ENCODE measurements around the gene UCKL1.

Gene UCKL1

DNA sequence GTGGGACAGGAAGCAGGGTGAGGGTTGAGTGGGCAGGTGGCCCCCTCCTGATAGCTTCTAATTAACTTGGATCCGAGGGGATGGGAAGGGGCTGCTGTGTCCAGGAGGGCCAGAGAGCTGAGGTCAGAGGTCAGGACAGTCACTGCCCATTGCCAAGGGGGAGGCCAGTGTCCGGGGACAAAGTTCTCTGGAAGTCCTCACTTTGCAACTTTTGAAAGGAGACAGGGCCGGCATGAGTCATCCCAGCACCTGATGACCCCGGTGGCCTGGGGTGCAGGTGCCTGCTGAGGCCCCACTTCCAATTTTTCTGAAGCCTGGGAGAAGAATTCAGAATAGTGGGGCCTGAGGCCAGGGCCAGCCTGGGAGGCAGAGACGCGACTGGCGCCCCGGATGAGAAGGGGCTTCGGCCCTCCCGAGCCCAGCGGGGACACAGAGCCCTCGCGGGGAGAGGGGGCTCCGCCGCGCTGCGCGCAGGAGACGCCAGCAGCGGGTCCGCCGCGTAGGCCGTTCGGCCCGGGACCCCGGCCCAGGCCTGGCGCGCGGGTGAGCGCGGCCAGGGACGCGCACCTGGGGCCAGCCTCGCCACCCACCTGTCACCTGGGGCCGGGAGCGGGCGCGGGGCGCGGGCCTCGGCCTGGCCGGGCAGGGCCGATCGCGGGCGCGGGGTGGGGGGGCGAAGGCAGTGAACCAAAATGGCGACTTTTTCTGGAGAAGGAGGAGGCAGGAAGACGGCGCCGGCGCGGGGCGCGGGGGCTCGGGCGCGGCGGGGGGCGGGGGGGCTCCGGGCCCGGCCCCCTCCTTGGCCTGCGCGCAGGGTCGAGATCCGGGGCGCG is 12.9 kb upstream of the UCKL1 start:
- H3K4me3 ChIP-seq (ENCODE audit: low read depth, low read length), result peak overlapping the region; percentile 65
- H3K4me2 ChIP-seq (ENCODE audit: low read length), result peak overlapping the region; percentile 93
- no peaks in the 10 kb centered on the region for H3K9me3 ChIP-seq (ENCODE audit: control insufficient read depth, low read length)
- peaks cover 7% of the 10 kb centered on the region for H3K36me3 ChIP-seq (ENCODE audit: control insufficient read depth, insufficient read depth, low read length)
- no peaks in the 10 kb centered on the region for H3K79me2 ChIP-seq
- peak overlapping the region; percentile 18 for H3K27ac ChIP-seq
- H3K4me1 ChIP-seq, result peaks cover 6% of the 10 kb centered on the region
- H3K9ac ChIP-seq, result peak overlapping the region; percentile 49
- H2AFZ ChIP-seq, result peak overlapping the region; percentile 27
- H3K27me3 ChIP-seq (ENCODE audit: control insufficient read depth, insufficient read depth, low read length), result no peaks in the 10 kb centered on the region
- TF ChIP-seq, protein P1, sequence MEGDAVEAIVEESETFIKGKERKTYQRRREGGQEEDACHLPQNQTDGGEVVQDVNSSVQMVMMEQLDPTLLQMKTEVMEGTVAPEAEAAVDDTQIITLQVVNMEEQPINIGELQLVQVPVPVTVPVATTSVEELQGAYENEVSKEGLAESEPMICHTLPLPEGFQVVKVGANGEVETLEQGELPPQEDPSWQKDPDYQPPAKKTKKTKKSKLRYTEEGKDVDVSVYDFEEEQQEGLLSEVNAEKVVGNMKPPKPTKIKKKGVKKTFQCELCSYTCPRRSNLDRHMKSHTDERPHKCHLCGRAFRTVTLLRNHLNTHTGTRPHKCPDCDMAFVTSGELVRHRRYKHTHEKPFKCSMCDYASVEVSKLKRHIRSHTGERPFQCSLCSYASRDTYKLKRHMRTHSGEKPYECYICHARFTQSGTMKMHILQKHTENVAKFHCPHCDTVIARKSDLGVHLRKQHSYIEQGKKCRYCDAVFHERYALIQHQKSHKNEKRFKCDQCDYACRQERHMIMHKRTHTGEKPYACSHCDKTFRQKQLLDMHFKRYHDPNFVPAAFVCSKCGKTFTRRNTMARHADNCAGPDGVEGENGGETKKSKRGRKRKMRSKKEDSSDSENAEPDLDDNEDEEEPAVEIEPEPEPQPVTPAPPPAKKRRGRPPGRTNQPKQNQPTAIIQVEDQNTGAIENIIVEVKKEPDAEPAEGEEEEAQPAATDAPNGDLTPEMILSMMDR (IDR thresholded peaks at IDR 0.05), result no peak

DNA sequence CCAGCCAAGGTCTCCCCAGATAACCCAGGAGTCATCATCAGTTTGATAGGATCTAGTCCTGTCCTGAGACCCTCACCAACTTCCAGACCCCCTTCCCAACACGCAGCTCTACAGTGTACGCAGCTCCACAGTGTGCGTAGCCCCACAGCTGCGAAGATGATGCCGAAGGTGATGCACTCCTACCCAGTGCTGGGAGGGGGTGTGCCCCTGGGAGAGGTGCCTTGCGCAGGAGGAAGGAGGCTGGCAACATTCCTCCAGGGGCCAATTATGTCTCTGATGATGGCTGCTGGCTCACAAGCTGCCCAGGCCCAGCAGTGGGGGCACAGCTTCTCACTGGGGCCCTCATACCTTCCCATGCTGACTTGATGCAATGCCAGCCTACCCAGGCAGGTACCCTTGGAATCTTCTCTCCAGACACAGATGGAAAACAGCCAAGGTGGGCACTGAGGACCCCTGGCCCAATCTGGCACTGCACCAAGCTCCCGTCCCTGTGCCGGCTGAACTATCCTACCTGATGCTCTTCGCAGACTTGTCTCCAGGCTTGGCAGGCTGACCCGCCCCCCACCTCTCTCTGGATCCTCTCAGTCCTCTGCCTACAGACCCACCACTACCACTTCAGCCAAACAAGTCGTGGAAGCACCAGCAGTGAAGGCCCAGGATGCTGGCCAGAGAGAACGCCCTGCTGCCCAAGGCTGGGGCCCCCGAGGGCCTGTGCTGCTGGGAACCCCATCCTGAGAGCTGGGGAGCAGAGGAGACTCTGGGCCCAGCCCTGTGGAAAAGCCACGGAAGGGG is 12.1 kb upstream of the UCKL1 start:
- peak overlapping the region; percentile 65 for H3K4me3 ChIP-seq (ENCODE audit: low read depth, low read length)
- H3K27me3 ChIP-seq (ENCODE audit: control insufficient read depth, insufficient read depth, low read length), result no peaks in the 10 kb centered on the region
- H3K4me2 ChIP-seq (ENCODE audit: low read length), result peak overlapping the region; percentile 93
- H3K4me1 ChIP-seq, result peaks cover 6% of the 10 kb centered on the region
- TF ChIP-seq, protein P1 (IDR thresholded peaks at IDR 0.05), result no peak
- no peaks in the 10 kb centered on the region for H3K79me2 ChIP-seq
- peak overlapping the region; percentile 18 for H3K27ac ChIP-seq
- H3K36me3 ChIP-seq (ENCODE audit: control insufficient read depth, insufficient read depth, low read length), result peaks cover 7% of the 10 kb centered on the region
- no peak overlapping the region for H2AFZ ChIP-seq
- no peak overlapping the region for H3K9ac ChIP-seq
- H3K9me3 ChIP-seq (ENCODE audit: control insufficient read depth, low read length), result no peaks in the 10 kb centered on the region

DNA sequence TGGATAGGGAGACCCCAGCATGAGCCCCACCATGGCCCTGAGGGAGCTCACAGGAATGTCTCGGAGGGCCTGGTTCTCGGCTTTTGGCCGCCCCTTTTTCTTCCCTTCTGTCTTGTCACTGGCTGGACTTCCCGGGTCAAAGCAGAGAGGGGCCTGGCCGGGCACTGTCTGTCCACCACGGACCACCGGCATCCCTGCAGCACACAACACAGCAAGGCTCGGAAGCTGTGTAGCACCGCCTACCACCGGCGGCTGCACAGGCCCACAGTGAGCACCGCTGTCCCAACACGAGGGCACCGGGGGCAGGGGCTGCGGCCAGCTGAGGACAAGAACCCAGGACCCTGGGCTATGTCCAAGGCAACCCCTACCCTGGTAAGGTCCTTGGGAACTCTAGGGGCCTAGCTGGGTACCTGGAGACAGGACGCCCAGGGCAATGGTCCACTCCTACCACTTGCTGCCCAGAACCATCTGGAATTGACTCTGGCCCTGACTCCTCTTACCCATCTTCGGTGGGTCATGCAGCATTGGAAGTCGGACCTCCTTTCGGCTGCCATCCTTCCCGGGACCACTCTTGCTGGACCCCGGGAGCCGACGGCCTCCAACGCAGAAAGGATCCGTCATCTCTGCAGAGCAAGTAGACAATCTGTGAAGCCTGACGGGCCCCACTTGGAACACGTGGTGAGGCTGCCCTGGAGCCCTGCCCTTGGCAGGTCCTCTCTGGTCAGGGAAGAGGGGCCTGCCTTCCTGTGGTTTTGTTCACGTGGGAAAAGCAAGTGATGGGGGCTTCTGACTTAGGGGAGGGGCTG is 11.3 kb upstream of the UCKL1 start:
- no peaks in the 10 kb centered on the region for H3K9me3 ChIP-seq (ENCODE audit: control insufficient read depth, low read length)
- H2AFZ ChIP-seq, result no peak overlapping the region
- no peak overlapping the region for H3K4me2 ChIP-seq (ENCODE audit: low read length)
- H3K36me3 ChIP-seq (ENCODE audit: control insufficient read depth, insufficient read depth, low read length), result peaks cover 7% of the 10 kb centered on the region
- peaks cover 6% of the 10 kb centered on the region for H3K4me1 ChIP-seq
- no peak overlapping the region for H3K4me3 ChIP-seq (ENCODE audit: low read depth, low read length)
- H3K9ac ChIP-seq, result no peak overlapping the region
- TF ChIP-seq, protein P1 (IDR thresholded peaks at IDR 0.05), result no peak
- no peaks in the 10 kb centered on the region for H3K79me2 ChIP-seq
- no peak overlapping the region for H3K27ac ChIP-seq
- no peaks in the 10 kb centered on the region for H3K27me3 ChIP-seq (ENCODE audit: control insufficient read depth, insufficient read depth, low read length)

DNA sequence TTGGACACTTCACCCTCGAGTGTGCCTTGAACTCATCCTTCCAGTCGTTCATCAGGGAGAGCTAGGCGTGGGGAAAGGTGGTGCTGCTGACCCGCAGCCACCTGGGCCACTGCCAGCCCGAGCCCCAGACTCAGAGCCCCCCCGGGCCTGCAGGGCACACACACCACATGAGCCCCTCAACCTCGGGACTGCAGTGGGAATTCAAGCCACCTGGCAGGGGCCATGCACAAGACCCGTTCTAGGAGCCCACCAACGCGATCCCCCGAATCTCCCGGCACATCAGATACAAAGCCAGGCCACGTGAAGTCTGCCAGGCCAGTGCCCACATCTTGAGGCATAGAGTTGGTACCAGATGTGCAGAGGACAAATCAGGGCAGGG is 10.7 kb upstream of the UCKL1 start:
- Histone ChIP-seq H3K4me1 (peaks cover 6% of the 10 kb centered on the region), H3K4me3 (ENCODE audit: low read depth, low read length) (no peak overlapping the region), H3K27ac (no peak overlapping the region), H3K9me3 (ENCODE audit: control insufficient read depth, low read length) (no peaks in the 10 kb centered on the region), H3K79me2 (no peaks in the 10 kb centered on the region), H3K4me2 (ENCODE audit: low read length) (no peak overlapping the region), H3K36me3 (ENCODE audit: control insufficient read depth, insufficient read depth, low read length) (peaks cover 7% of the 10 kb centered on the region), H3K27me3 (ENCODE audit: control insufficient read depth, insufficient read depth, low read length) (no peaks in the 10 kb centered on the region), H3K9ac (no peak overlapping the region), H2AFZ (no peak overlapping the region)
- TF ChIP-seq, protein P1 (IDR thresholded peaks at IDR 0.05), result no peak
